ENCODE data around the gene SERPINB1. TPM values are rescaled to one million over a fixed set of nuclear protein-coding genes. Genes with fewer than 3 reads are reported as not detected.

Gene SERPINB1
- total RNA-seq, 4 donors from 2014 or later: 24.8 to 79.0 (median 45.4) TPM

DNA sequence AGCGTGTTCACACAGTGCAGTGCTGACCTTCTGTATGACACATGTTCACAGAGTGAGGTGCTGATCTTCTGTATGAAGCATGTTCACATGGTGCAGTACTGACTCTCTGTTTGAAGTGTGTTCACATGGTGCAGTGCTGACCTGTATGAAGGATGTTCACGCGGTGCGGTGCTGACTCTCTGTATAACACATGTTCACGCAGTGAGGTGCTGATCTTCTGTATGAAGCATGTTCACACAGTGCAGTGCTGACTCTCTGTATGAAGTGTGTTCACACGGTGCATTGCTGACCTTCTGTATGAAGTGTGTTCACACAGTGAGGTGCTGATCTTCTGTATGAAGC is 10.8 kb upstream of the SERPINB1 start:
- Histone ChIP-seq H3K4me3 (no peak overlapping the region), H3K9me3 (no peaks in the 10 kb centered on the region), H3K27me3 (no peaks in the 10 kb centered on the region), H3K36me3 (no peaks in the 10 kb centered on the region), H3K27ac (no peak overlapping the region), H3K4me1 (peaks cover 0 to 22% (median 2%) of the 10 kb centered on the region in 3 donors)
- WGBS, 2 donors (ENCODE audit: low coverage in 1 of 2): 72 to 77% methylated on average over 5 of the region's 6 CpGs
- ATAC-seq: no peak
- TF ChIP-seq POLR2AphosphoS5 (IDR thresholded peaks at IDR 0.05) (no peak), POLR2A (IDR thresholded peaks at IDR 0.05) (no peak), EP300 (IDR thresholded peaks at IDR 0.05) (no peak)
- TF ChIP-seq, protein P1, sequence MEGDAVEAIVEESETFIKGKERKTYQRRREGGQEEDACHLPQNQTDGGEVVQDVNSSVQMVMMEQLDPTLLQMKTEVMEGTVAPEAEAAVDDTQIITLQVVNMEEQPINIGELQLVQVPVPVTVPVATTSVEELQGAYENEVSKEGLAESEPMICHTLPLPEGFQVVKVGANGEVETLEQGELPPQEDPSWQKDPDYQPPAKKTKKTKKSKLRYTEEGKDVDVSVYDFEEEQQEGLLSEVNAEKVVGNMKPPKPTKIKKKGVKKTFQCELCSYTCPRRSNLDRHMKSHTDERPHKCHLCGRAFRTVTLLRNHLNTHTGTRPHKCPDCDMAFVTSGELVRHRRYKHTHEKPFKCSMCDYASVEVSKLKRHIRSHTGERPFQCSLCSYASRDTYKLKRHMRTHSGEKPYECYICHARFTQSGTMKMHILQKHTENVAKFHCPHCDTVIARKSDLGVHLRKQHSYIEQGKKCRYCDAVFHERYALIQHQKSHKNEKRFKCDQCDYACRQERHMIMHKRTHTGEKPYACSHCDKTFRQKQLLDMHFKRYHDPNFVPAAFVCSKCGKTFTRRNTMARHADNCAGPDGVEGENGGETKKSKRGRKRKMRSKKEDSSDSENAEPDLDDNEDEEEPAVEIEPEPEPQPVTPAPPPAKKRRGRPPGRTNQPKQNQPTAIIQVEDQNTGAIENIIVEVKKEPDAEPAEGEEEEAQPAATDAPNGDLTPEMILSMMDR (IDR thresholded peaks at IDR 0.05): no peak

DNA sequence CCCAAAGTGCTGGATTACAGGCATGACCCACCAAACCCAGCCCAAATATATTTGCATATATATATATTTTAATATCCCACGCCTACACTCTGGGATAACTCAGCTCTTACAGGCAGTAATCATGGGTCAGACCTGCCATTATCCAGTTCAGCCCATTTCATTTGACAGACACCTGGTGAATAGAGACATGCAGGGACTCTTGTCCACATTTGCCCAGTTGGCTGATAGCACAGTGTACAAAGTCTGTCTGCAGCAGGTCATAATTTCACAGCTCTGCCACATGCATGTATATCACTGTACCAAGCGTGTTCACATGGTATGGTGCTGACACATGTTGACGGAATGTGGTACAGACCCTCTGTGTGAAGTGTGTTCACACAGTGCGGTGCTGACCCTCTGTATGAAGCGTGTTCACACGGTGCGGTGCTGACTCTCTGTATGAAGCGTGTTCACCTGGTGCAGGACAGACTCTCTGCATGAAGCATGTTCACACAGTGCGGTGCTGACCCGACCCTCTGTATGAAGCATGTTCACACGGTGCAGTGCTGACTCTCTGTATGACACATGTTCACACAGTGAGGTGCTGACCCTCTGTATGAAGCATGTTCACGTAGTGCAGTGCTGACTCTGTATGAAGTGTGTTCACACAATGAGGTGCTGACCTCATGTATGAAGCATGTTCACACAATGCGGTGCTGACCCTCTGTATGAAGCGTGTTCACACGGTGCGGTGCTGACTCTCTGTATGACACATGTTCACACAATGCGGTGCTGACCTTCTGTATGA is 10.3 kb upstream of the SERPINB1 start:
- TF ChIP-seq EP300 (IDR thresholded peaks at IDR 0.05) (no peak), POLR2AphosphoS5 (IDR thresholded peaks at IDR 0.05) (no peak), POLR2A (IDR thresholded peaks at IDR 0.05) (no peak)
- TF ChIP-seq, protein P1 (IDR thresholded peaks at IDR 0.05): no peak
- Histone ChIP-seq H3K27me3 (no peaks in the 10 kb centered on the region), H3K36me3 (no peaks in the 10 kb centered on the region), H3K27ac (no peak overlapping the region), H3K4me3 (no peak overlapping the region), H3K9me3 (no peaks in the 10 kb centered on the region), H3K4me1 (peaks cover 0 to 25% (median 2%) of the 10 kb centered on the region in 3 donors)
- 60 to 91% methylated on average over 4 to 6 of the region's 17 CpGs for WGBS, 2 donors (ENCODE audit: low coverage in 1 of 2)
- ATAC-seq: no peak

DNA sequence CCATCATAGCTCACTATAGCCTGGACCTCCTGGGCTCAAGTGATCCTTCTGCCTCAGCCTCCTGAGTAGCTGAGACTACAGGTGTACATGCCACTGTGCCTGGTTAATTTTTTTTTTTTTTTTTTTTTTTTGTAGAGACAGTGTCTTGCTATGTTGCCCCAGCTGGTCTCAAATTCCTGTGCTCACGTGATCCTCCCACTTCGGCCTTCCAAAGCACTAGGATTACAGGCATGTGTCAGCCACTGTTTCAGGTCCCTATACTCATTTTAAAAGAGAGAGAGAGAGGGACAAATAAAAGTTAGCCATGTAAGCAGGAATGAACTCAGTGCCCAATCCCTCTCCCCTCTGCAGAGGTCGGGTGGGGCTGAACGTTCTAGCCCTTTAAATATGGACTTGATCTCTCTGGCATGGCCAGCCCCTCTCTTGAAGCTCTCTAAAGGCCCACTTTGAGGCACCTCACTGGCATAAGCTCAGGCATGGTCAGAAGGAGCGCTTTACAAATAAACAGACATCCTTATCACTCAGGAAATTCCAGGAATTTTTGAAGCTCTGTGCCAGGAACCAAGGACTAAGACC is 9.0 kb upstream of the SERPINB1 start:
- Histone ChIP-seq H3K4me3 (no peak overlapping the region), H3K36me3 (no peaks in the 10 kb centered on the region), H3K9me3 (no peaks in the 10 kb centered on the region), H3K27me3 (no peaks in the 10 kb centered on the region), H3K4me1 (peaks cover 0 to 37% (median 2%) of the 10 kb centered on the region in 3 donors), H3K27ac (peak overlapping the region in 2 of 4 donors; percentile 31)
- TF ChIP-seq, protein P1 (IDR thresholded peaks at IDR 0.05): no peak
- TF ChIP-seq POLR2A (IDR thresholded peaks at IDR 0.05): no peak
- TF ChIP-seq EP300 (IDR thresholded peaks at IDR 0.05): no peak
- no peak for TF ChIP-seq POLR2AphosphoS5 (IDR thresholded peaks at IDR 0.05)
- 69 to 71% methylated on average over 1 to 3 of the region's 5 CpGs for WGBS, 2 donors (ENCODE audit: low coverage in 1 of 2)
- ATAC-seq: no peak

DNA sequence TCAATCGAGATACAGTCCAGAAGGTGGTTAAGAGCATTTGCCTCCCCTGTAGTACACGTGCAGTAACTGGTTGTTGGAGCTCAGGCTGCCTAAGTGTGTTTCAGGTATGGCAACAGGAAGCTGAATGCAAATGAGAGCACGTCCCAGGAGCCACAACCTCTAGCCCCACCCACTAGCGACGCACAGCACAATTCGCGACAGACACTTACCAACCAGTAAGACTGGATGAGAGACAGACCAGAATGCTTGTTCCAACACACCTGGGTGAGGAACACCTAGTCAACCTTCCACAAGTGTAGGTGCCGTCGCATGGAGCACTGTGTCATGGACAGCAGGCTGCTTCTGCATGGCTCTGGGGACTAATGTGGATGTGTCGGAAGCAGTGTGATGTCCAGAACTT is 7.2 kb upstream of the SERPINB1 start:
- no peaks in the 10 kb centered on the region for H3K9me3 ChIP-seq
- no peak overlapping the region for H3K27ac ChIP-seq
- H3K36me3 ChIP-seq: no peaks in the 10 kb centered on the region
- TF ChIP-seq POLR2A (IDR thresholded peaks at IDR 0.05) (no peak), EP300 (IDR thresholded peaks at IDR 0.05) (no peak), POLR2AphosphoS5 (IDR thresholded peaks at IDR 0.05) (no peak)
- TF ChIP-seq, protein P1 (IDR thresholded peaks at IDR 0.05): no peak
- H3K27me3 ChIP-seq: no peaks in the 10 kb centered on the region
- H3K4me1 ChIP-seq: peaks cover 0 to 20% (median 0%) of the 10 kb centered on the region in 3 donors
- 94 to 95% methylated on average over 4 to 5 of the region's 10 CpGs for WGBS, 2 donors (ENCODE audit: low coverage in 1 of 2)
- H3K4me3 ChIP-seq: no peak overlapping the region
- ATAC-seq: no peak

DNA sequence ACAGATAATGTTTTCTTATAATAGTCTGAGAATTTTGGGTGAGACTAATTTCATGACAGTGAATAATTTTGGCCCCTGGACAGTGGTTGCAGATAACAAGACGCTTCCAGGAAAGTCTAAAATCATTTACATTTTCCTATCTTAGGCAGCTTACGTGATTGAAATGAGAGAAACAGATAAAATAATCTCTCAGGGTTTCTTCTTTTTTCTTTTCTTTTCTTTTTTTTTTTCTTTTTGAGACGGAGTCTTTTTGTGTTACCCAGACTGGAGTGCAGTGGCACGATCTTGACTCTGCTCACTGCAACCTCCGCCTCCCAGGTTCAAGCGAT is 4.2 kb upstream of the SERPINB1 start:
- ATAC-seq: no peak
- peaks cover 0 to 43% (median 6%) of the 10 kb centered on the region in 3 donors for H3K4me1 ChIP-seq
- H3K9me3 ChIP-seq: no peaks in the 10 kb centered on the region
- no peaks in the 10 kb centered on the region for H3K36me3 ChIP-seq
- no peaks in the 10 kb centered on the region for H3K27me3 ChIP-seq
- TF ChIP-seq, protein P1 (IDR thresholded peaks at IDR 0.05): no peak
- no peak for TF ChIP-seq POLR2A (IDR thresholded peaks at IDR 0.05)
- TF ChIP-seq POLR2AphosphoS5 (IDR thresholded peaks at IDR 0.05): no peak
- no peak for TF ChIP-seq EP300 (IDR thresholded peaks at IDR 0.05)
- WGBS, 2 donors (ENCODE audit: low coverage in 1 of 2): 54 to 56% methylated on average over 5 to 6 of the region's 6 CpGs
- H3K27ac ChIP-seq: peak overlapping the region in 3 of 4 donors; percentile 82 to 85 (median 83)
- no peak overlapping the region for H3K4me3 ChIP-seq

Measured in gastroesophageal sphincter (tissue), 4 donors.